ENCODE measurements around the gene ZFAND2A.
"Not testable (repeated sequence)": the region's sequence is repeated elsewhere in the genome, so short reads cannot be mapped to it uniquely, and the experiment has no call there.

The ZFAND2A gene

GRCh38 chr7:1127001-1127400, 33.0 kb downstream of the ZFAND2A start:
- DNase-seq, result no peak

DNA sequence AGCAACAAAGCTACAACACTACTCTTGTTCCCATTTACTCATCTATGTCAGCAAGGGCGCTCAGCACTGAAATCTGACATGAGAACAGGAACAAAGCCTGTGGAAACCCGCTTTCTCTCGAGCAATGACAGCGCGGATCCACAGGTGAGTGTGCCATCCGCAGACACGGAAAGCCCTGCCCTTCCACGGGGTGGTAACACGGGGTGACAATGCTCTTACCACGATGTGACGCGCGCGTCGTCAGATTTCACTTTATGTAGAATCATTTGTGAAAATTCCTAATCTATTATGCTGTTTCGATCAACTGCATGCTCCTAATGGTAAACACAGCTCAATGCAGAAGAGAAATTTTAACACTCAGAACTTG, 34.4 kb downstream of the ZFAND2A start:
- no peak for DNase-seq

GRCh38 chr7:1124816-1125602, 35.0 kb downstream of the ZFAND2A start:
- peak in 7 of 58 donors; percentile 12 to 67 (median 22) for DNase-seq

DNA sequence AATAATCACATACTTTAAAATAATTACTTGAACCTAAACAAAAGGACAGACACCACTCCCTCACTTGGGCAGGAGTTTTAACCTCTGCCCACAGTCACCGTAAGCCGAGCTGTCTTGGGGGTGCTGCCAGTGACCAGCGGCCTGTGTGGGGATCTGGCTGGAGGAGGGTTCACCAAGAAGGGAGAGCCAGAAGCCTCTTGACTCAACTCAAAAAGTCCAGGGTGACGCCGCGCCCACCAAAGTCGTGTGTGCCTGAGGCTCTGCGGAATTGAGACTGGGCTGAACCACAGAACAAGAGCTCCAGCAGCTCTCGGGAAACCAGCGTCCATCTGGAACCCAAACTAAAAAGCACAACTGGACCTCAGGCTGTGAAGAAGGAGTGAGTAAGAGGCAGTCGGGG, 35.8 kb downstream of the ZFAND2A start:
- DNase-seq, result peak in 3 of 58 donors; percentile 11 to 49 (median 36)

- DNase-seq, result peak in 56 of 58 donors; percentile 10 to 85 (median 61)
Observed at GRCh38 chr7:1123715-1124114, 36.3 kb downstream of the ZFAND2A start.

DNA sequence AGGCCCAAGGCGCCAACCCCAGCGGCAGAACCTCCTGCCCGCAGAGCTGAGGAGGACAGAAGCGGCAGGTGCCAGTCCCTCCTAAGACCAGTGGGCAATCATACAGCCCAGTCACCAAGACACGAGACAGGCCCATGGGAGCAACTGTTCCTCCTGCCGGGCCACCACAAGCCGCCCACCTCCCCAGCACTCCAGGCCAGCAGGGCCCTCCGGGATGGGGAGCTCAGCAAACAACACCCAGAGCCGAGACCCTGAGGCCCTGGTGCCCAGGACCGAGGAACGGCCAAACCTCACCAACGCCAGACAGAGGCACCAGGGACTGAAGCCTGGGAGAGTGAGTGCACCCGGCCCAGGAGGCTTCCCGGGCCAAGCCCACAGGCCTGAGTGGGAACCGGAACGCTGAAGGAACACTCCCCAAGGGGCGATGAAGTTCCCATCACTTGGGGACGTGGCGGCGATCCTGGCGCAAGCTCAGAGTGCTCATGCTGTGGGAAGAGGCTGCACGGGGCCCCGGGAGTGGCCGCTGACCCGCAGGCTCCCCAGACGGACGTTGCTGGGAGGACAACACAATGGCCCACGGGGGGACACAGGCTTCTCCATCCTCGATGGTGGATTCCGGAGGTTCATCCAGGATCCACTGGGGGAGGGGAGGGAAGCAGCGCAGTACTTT, 37.0 kb downstream of the ZFAND2A start:
- DNase-seq, result no peak

DNA sequence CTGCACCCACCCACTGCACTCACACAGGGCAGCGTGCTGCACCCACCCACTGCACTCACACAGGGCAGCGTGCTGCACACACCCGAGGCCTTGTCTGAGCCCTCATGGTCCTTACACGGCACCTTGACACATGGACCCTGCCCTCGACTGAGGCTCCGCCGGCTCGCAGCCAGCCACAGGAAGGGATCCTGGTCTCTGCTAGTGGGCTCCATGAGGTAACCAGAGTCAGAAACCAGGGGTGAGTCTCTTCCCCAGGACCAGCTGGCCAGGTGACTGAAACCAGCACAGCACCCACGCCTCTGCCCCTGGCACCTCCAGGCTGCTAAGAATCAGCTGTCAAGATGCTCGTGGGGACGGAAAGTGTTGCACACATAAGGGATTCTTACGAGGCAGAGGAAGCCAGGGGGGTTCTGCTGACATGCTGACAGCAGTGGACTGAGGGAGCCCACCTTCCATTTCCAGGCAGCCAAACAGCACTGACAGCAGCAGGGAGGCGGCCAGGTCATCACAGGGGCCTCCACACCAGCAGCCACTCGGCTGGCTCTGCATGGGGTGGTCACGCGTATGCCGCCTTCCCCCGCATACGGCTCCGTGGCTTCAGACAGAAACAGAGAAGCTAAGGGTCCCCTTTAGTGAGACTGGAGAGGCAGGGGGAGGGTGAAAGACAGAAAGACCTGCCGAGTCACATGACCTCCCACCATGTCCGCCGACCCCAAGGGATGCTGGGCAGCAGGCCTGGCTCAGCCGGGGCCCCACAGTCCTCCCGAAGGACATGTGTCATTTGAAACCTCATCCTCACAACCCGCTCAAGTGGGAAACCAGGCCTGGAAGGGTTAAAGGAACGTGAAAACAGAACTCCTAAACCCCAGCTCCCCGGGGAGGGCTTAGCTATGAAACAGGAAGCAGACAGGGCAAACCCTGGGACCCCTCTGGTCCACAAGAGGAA, 37.8 kb downstream of the ZFAND2A start:
- no peak for DNase-seq

GRCh38 chr7:1121476-1121875, 38.5 kb downstream of the ZFAND2A start:
- DNase-seq, result no peak

DNA sequence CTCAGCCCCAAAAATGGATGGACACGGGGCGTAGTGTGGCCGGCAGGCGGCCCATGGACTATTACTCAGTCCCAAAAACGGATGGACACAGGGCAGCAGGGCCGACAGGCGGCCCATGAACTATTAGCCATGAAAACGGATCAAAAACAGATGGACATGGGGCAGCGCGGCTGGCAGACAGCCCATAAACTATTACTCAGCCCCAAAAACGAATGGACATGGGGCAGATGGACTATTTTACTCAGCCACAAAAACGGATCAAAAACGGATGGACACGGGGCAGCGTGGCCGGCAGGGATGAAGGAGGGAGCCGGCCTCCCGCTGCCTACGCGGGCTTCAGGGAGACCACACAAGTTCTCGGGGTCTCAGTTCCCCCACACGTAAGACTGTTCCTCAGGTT, 39.2 kb downstream of the ZFAND2A start:
- no peak for DNase-seq

DNA sequence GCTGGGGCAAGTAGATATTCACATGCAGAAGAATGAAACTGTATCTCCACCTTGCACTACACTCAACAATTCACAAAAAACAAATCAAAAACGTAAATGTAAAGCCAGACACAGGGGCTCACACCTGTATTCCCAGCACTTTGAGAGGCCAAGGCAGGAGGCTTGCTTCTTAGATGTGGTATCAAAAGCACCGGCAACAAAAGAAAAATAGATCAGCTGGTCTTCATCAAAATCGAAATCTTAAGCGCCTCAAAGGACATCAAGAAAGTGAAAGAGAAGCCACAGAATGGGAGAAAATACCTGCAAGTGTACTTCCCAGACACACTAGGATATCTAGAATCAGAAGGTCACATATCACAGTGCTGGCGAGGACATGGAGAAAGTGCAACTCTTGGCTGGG, 40.8 kb downstream of the ZFAND2A start:
- DNase-seq, result no peak

DNA sequence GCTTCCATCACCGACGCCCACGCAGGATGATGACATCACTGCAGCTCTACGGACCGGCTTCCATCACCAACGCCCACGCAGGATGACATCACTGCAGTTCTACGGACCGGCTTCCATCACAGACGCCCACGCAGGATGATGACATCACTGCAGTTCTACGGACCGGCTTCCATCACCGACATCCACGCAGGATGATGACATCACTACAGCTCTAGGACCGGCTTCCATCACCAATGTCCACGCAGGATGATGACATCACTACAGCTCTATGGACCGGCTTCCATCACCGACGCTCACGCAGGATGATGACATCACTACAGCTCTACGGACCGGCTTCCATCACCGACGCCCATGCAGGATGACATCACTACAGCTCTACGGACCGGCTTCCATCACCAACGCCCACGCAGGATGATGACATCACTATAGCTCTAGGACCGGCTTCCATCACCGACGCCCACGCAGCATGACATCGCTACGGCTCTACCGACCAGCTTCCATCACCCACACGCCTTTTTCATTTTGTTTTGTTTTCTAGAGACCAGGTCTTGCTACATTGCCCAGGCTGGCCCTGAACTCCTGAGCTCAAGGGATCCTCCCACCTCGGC, 42.6 kb downstream of the ZFAND2A start:
- no peak for DNase-seq

DNA sequence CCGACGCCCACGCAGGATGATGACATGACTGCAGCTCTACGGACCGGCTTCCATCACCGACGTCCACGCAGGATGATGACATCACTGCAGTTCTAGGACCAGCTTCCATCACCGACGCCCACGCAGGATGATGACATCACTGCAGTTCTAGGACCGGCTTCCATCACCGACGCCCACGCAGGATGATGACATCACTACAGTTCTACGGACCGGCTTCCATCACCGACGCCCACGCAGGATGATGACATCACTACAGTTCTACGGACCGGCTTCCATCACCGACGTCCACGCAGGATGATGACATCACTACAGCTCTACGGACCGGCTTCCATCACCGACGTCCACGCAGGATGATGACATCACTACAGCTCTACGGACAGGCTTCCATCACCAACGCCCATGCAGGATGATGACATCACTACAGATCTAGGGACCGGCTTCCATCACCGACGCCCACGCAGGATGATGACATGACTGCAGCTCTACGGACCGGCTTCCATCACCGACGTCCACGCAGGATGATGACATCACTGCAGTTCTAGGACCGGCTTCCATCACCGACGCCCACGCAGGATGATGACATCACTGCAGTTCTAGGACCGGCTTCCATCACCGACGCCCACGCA, 43.5 kb downstream of the ZFAND2A start:
- DNase-seq, result not testable (repeated sequence)

DNA sequence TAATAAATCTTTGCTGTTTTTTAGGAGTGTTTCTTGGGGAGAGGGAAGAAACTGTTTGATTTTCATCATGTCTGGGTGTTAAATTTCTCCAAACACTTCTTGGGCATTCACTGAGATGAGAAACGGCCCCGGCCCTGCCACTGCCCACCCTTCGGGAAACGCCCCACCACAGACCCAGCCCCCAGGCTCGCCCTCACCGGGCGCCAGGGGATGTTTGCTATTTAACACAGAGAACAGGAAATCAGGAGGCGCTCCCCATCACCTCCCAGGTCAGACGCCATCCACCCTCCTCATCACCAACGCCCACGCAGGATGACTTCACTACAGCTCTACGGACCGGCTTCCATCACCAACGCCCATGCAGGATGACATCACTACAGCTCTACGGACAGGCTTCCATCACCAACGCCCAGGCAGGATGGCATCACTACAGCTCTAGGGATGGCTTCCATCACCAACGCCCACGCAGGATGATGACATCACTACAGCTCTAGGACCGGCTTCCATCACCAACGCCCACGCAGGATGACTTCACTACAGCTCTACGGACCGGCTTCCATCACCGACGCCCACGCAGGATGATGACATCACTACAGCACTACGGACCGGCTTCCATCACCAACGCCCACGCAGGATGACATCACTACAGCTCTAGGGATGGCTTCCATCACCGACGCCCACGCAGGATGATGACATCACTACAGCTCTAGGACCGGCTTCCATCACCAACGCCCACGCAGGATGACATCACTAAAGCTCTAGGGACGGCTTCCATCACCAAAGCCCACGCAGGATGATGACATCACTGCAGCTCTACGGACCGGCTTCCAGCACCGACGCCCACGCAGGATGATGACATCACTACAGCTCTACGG, 44.6 kb downstream of the ZFAND2A start:
- not testable (repeated sequence) for DNase-seq

- no peak for DNase-seq
Observed at GRCh38 chr7:1114505-1114904, 45.5 kb downstream of the ZFAND2A start.

- DNase-seq, result peak in 3 of 58 donors; percentile 34 to 48 (median 43)
Observed at GRCh38 chr7:1114088-1114487, 45.9 kb downstream of the ZFAND2A start.

DNA sequence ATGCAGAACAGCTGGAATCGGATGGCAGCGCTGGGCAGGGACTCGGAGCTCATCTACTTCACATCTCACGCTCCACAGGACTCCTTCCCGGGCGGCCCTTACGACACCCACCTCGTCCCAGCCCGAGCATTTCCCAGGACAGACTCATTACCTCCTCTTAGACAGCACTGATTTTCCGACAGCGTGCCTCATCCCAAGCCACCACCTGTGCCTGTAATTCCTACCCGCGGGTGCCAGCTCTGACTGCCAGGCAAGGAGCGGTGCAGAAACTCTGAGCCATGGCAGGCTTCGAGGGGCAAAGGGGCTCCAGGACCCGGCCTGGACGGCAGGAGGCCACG, 46.5 kb downstream of the ZFAND2A start:
- DNase-seq, result no peak

GRCh38 chr7:1112625-1113547, 47.1 kb downstream of the ZFAND2A start:
- no peak for DNase-seq

- DNase-seq, result no peak
Observed at GRCh38 chr7:1112109-1112508, 47.9 kb downstream of the ZFAND2A start.

DNA sequence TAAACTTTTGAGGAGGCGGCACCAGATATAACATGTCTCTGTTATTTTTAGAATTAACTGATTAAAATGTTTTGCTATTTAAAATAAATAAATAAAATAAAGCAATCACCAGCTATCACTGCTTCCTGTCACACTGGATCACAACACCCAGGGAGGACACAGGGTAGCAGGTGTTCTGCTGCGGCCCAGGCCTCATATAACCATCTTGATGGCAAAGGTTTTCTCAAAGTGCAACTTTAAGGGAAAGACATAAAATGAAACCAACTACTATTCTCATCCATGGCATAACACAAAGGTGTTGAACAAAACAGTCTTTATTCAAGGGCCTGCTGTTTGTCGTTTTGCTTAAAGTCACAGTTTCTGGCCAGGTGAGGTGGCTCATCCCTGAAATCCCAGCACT, 48.8 kb downstream of the ZFAND2A start:
- no peak for DNase-seq
